GM18502 (cell line): ENCODE measurements around the gene NCOR2.

Source experiments
- ATAC-seq: cut with Tn5 transposase; IDR thresholded peaks from one replicate; pipeline ENCODE4 v1.9.1; 2021; ENCODE audit warnings: mild to moderate bottlenecking; ENCODE audit not compliant: unreplicated experiment, poor library complexity

The NCOR2 gene

GRCh38 chr12:124547626-124548025 is 19.8 kb downstream of the NCOR2 start:
- no peak for ATAC-seq

GRCh38 chr12:124545508-124546418 is 21.6 kb downstream of the NCOR2 start:
- ATAC-seq: peak; percentile 86

GRCh38 chr12:124544983-124545382 is 22.4 kb downstream of the NCOR2 start:
- no peak for ATAC-seq

GRCh38 chr12:124544311-124544970 is 23.0 kb downstream of the NCOR2 start:
- no peak for ATAC-seq

GRCh38 chr12:124543590-124544310 is 23.7 kb downstream of the NCOR2 start:
- ATAC-seq: no peak

GRCh38 chr12:124543052-124543589 is 24.3 kb downstream of the NCOR2 start:
- no peak for ATAC-seq

- no peak for ATAC-seq
These were observed 25.1 kb downstream of the NCOR2 start for GRCh38 chr12:124542021-124542949.

- ATAC-seq: no peak
These were observed 26.1 kb downstream of the NCOR2 start for GRCh38 chr12:124541322-124541721.

- no peak for ATAC-seq
These were observed 28.0 kb downstream of the NCOR2 start for GRCh38 chr12:124539084-124540041.

- ATAC-seq: no peak
These were observed 29.0 kb downstream of the NCOR2 start for GRCh38 chr12:124538194-124539082.

- no peak for ATAC-seq
These were observed 29.8 kb downstream of the NCOR2 start for GRCh38 chr12:124537525-124538193.

- ATAC-seq: no peak
These were observed 30.8 kb downstream of the NCOR2 start for GRCh38 chr12:124536641-124537040.

- no peak for ATAC-seq
These were observed 32.4 kb downstream of the NCOR2 start for GRCh38 chr12:124534776-124535740.

GRCh38 chr12:124533456-124533855 is 34.0 kb downstream of the NCOR2 start:
- ATAC-seq: no peak

- ATAC-seq: no peak
These were observed 34.4 kb downstream of the NCOR2 start for GRCh38 chr12:124532967-124533366.

GRCh38 chr12:124532331-124532750 is 35.1 kb downstream of the NCOR2 start:
- no peak for ATAC-seq
